Measurements from ENCODE around the gene FUT8.
A peak's percentile ranks its signal among the peaks of the same experiment; 100 is the strongest.

The FUT8 gene

GRCh38 chr14:65412032-65412846 lies at the start of gene FUT8:
Gene FUT8, plus strand, starts transcription at chr14:65412730. Its CDS starts 148,834 bp downstream, at chr14:65561564.
- peak; percentile 96 for DNase-seq

GRCh38 chr14:65366802-65367565 lies 45.5 kb upstream of the FUT8 start:
- DNase-seq, result no peak

GRCh38 chr14:65369560-65369959 lies 43.0 kb upstream of the FUT8 start:
- no peak for DNase-seq

- DNase-seq, result no peak
Measured at GRCh38 chr14:65370801-65371248, 41.7 kb upstream of the FUT8 start.

- no peak for DNase-seq
Measured at GRCh38 chr14:65371784-65372183, 40.7 kb upstream of the FUT8 start.

- DNase-seq, result no peak
Measured at GRCh38 chr14:65373016-65373670, 39.4 kb upstream of the FUT8 start.

GRCh38 chr14:65373671-65374039 lies 38.9 kb upstream of the FUT8 start:
- DNase-seq, result no peak

GRCh38 chr14:65377576-65377975 lies 35.0 kb upstream of the FUT8 start:
- DNase-seq, result no peak

- DNase-seq, result no peak
Measured at GRCh38 chr14:65382586-65382985, 29.9 kb upstream of the FUT8 start.

- no peak for DNase-seq
Measured at GRCh38 chr14:65387171-65387570, 25.4 kb upstream of the FUT8 start.

GRCh38 chr14:65387628-65388027 lies 24.9 kb upstream of the FUT8 start:
- no peak for DNase-seq

GRCh38 chr14:65392296-65392695 lies 20.2 kb upstream of the FUT8 start:
- no peak for DNase-seq

- DNase-seq, result no peak
Measured at GRCh38 chr14:65396082-65396910, 16.2 kb upstream of the FUT8 start.

- DNase-seq, result no peak
Measured at GRCh38 chr14:65403231-65403630, 9.3 kb upstream of the FUT8 start.

GRCh38 chr14:65408113-65408512 lies 4.4 kb upstream of the FUT8 start:
- DNase-seq, result no peak

GRCh38 chr14:65410640-65411039 lies 1.9 kb upstream of the FUT8 start:
- no peak for DNase-seq

GRCh38 chr14:65411656-65412031 lies 886 bp upstream of the FUT8 start:
- peak; percentile 89 for DNase-seq

GRCh38 chr14:65412856-65413738 lies 567 bp downstream of the FUT8 start:
- peak; percentile 85 for DNase-seq

GRCh38 chr14:65413739-65414045 lies 1.2 kb downstream of the FUT8 start:
- no peak for DNase-seq

- DNase-seq, result no peak
Measured at GRCh38 chr14:65414961-65415589, 2.5 kb downstream of the FUT8 start.

- no peak for DNase-seq
Measured at GRCh38 chr14:65415613-65416012, 3.1 kb downstream of the FUT8 start.
